Astrocyte of the cerebellum (primary cell): ENCODE results near the gene CRYGS.

Source experiments
- DNase-seq: peaks from one replicate; pipeline ENCODE4 v3.0.0-alpha.2; 2011; ENCODE audit warnings: low read depth
- H3K4me3 ChIP-seq: 2 replicates; pipeline ENCODE4 v1.5.1; 2011; ENCODE audit warnings: mild to moderate bottlenecking, low read depth, low read length, moderate library complexity
- CTCF ChIP-seq: IDR thresholded peaks from 2 replicates; pipeline ENCODE4 v1.5.1; 2012; ENCODE audit warnings: low read length, low read depth, moderate library complexity, mild to moderate bottlenecking; ENCODE audit errors: missing control alignments
- in situ Hi-C: cut with HindIII; loops from 2 replicates; pipeline ENCODE4 v1.10.0; 2017; ENCODE audit warnings: low sequenced_read_pairs

The CRYGS gene

GRCh38 chr3:186515125-186515524, 29.1 kb downstream of the CRYGS start:
- no peak for DNase-seq
- H3K4me3 ChIP-seq, result no peak overlapping the region
- in situ Hi-C loops, result no loop called here
- TF ChIP-seq CTCF, result no peak

GRCh38 chr3:186514296-186515002, 29.7 kb downstream of the CRYGS start:
- DNase-seq, result no peak
- TF ChIP-seq CTCF, result peak; percentile 48
- H3K4me3 ChIP-seq, result no peak overlapping the region
- in situ Hi-C loops, result no loop called here

- in situ Hi-C loops, result no loop called here
- no peak for DNase-seq
- no peak for TF ChIP-seq CTCF
- H3K4me3 ChIP-seq, result no peak overlapping the region
Observed at GRCh38 chr3:186513386-186513785, 30.8 kb downstream of the CRYGS start.

- no peak overlapping the region for H3K4me3 ChIP-seq
- in situ Hi-C loops, result no loop called here
- no peak for TF ChIP-seq CTCF
- DNase-seq, result no peak
Observed at GRCh38 chr3:186512570-186513302, 31.4 kb downstream of the CRYGS start.

- no peak for TF ChIP-seq CTCF
- in situ Hi-C loops, result no loop called here
Observed at GRCh38 chr3:186511702-186512101, 32.5 kb downstream of the CRYGS start.

GRCh38 chr3:186511245-186511644, 32.9 kb downstream of the CRYGS start:
- in situ Hi-C loops, result no loop called here

More at GRCh38 chr3:186511702-186512101, 32.5 kb downstream of the CRYGS start:
- no peak for DNase-seq
- no peak overlapping the region for H3K4me3 ChIP-seq

More at GRCh38 chr3:186511245-186511644, 32.9 kb downstream of the CRYGS start:
- H3K4me3 ChIP-seq, result no peak overlapping the region
- no peak for TF ChIP-seq CTCF
- no peak for DNase-seq
